Measurements from ENCODE around the gene PCNX1.

Gene PCNX1

GRCh38 chr14:70902184-70902583, 5.1 kb upstream of the PCNX1 start:
- ATAC-seq, result no peak
- TF ChIP-seq ZNF8 (CRISPR knock-in tag; IDR thresholded peaks at IDR 0.05) (no peak), SNAI2 (CRISPR knock-in tag; IDR thresholded peaks at IDR 0.05) (no peak), ESRRG (CRISPR knock-in tag; IDR thresholded peaks at IDR 0.05) (no peak), CSRNP3 (CRISPR knock-in tag; IDR thresholded peaks at IDR 0.05) (no peak), GLIS3 (CRISPR knock-in tag; IDR thresholded peaks at IDR 0.05) (no peak), CSDC2 (CRISPR knock-in tag; IDR thresholded peaks at IDR 0.05) (no peak), TSHZ2 (CRISPR knock-in tag; IDR thresholded peaks at IDR 0.05) (no peak), POU6F1 (CRISPR knock-in tag; IDR thresholded peaks at IDR 0.05; ENCODE audit: borderline replicate concordance, low read depth) (no peak), CREB5 (CRISPR knock-in tag; IDR thresholded peaks at IDR 0.05; ENCODE audit: low read depth) (no peak), PPARA (CRISPR knock-in tag; IDR thresholded peaks at IDR 0.05; ENCODE audit: borderline replicate concordance) (no peak), PATZ1 (CRISPR knock-in tag; IDR thresholded peaks at IDR 0.05; ENCODE audit: borderline replicate concordance) (no peak), ZFP3 (CRISPR knock-in tag; IDR thresholded peaks at IDR 0.05) (no peak), ZFP30 (CRISPR knock-in tag; IDR thresholded peaks at IDR 0.05) (no peak), ARNTL (CRISPR knock-in tag; IDR thresholded peaks at IDR 0.05; ENCODE audit: borderline replicate concordance, low read depth) (no peak), ISL1 (CRISPR knock-in tag; IDR thresholded peaks at IDR 0.05) (no peak), ZC3H10 (CRISPR knock-in tag; IDR thresholded peaks at IDR 0.05) (no peak), RARB (CRISPR knock-in tag; IDR thresholded peaks at IDR 0.05) (no peak), ZNF565 (CRISPR knock-in tag; conservative IDR thresholded peaks at IDR 0.05; ENCODE audit: low read depth) (no peak), TOX (CRISPR knock-in tag; IDR thresholded peaks at IDR 0.05; ENCODE audit: borderline replicate concordance) (no peak)

GRCh38 chr14:70904373-70904772, 2.9 kb upstream of the PCNX1 start:
- no peak for ATAC-seq
- no peak for TF ChIP-seq CREB5 (CRISPR knock-in tag; IDR thresholded peaks at IDR 0.05; ENCODE audit: low read depth)
- TF ChIP-seq ZFP30 (CRISPR knock-in tag; IDR thresholded peaks at IDR 0.05), result no peak
- TF ChIP-seq ZNF565 (CRISPR knock-in tag; conservative IDR thresholded peaks at IDR 0.05; ENCODE audit: low read depth), result no peak
- TF ChIP-seq ISL1 (CRISPR knock-in tag; IDR thresholded peaks at IDR 0.05), result no peak
- no peak for TF ChIP-seq CSRNP3 (CRISPR knock-in tag; IDR thresholded peaks at IDR 0.05)
- no peak for TF ChIP-seq POU6F1 (CRISPR knock-in tag; IDR thresholded peaks at IDR 0.05; ENCODE audit: borderline replicate concordance, low read depth)
- no peak for TF ChIP-seq TSHZ2 (CRISPR knock-in tag; IDR thresholded peaks at IDR 0.05)
- no peak for TF ChIP-seq ZC3H10 (CRISPR knock-in tag; IDR thresholded peaks at IDR 0.05)
- no peak for TF ChIP-seq ARNTL (CRISPR knock-in tag; IDR thresholded peaks at IDR 0.05; ENCODE audit: borderline replicate concordance, low read depth)
- no peak for TF ChIP-seq ESRRG (CRISPR knock-in tag; IDR thresholded peaks at IDR 0.05)
- TF ChIP-seq BACH2 (CRISPR knock-in tag; IDR thresholded peaks at IDR 0.05; ENCODE audit: borderline replicate concordance), result no peak
- TF ChIP-seq ZNF8 (CRISPR knock-in tag; IDR thresholded peaks at IDR 0.05), result no peak
- no peak for TF ChIP-seq GLIS3 (CRISPR knock-in tag; IDR thresholded peaks at IDR 0.05)
- TF ChIP-seq ZFP3 (CRISPR knock-in tag; IDR thresholded peaks at IDR 0.05), result no peak
- TF ChIP-seq SNAI2 (CRISPR knock-in tag; IDR thresholded peaks at IDR 0.05), result no peak
- TF ChIP-seq RARB (CRISPR knock-in tag; IDR thresholded peaks at IDR 0.05), result no peak
- TF ChIP-seq TOX (CRISPR knock-in tag; IDR thresholded peaks at IDR 0.05; ENCODE audit: borderline replicate concordance), result no peak
- TF ChIP-seq CSDC2 (CRISPR knock-in tag; IDR thresholded peaks at IDR 0.05), result no peak

Data from SK-N-SH treated with all-trans-retinoic acid at 6 μM for 48 hours (cell line).